Caco-2 (cell line): Measurements from ENCODE around the gene EPOP. TPM values are rescaled to one million over a fixed set of nuclear protein-coding genes. Genes with fewer than 3 reads are reported as not detected.
"Not testable (repeated sequence)": the region's sequence is repeated elsewhere in the genome, so short reads cannot be mapped to it uniquely, and the experiment has no call there.

ENCODE experiments used
- BruUV-seq: library from RNA; stranded (reverse); fragments of 400-500 nt; replicated peaks from 2 replicates; lab custom pipeline; 2021; lab: Mats Ljungman, UMichigan
- CTCF ChIA-PET: fragments of 300-600 bp; sonication (Branson Sonifier 250); formaldehyde crosslinking; loops from one replicate; lab custom pipeline; 2022; ENCODE audit warnings: antibody characterized with exemption; lab: Charles Lee
- POLR2A ChIA-PET: fragments of 300-600 bp; sonication (Branson Sonifier 250); formaldehyde crosslinking; loops from one replicate; lab custom pipeline; 2022; ENCODE audit warnings: antibody characterized with exemption; lab: Charles Lee
- DNase-seq, 2 experiments: peaks; one replicate each; pipeline versions ENCODE4 v3.0.0 to v3.0.0-alpha.2; 2020 to 2022
- H3K27me3 ChIP-seq: replicated peaks from 2 replicates; pipeline ENCODE4 v1.6.0; 2011; ENCODE audit warnings: low read length; ENCODE audit not compliant: control insufficient read depth, insufficient read depth
- H3K36me3 ChIP-seq: 2 replicates; pipeline ENCODE4 v1.5.1; 2011; ENCODE audit warnings: low read length; ENCODE audit not compliant: control insufficient read depth, insufficient read depth
- H3K4me1 ChIP-seq: fragments of 250-450 bp; sonication (Bioruptor Pico); 2 replicates; pipeline ENCODE4 v1.5.1; 2020; ENCODE audit warnings: mild to moderate bottlenecking
- H3K4me3 ChIP-seq: 2 replicates; pipeline ENCODE4 v1.5.1; 2011; ENCODE audit warnings: low read depth, mild to moderate bottlenecking, control low read depth, low read length
- H3K9me3 ChIP-seq: fragments of 250-450 bp; sonication (Bioruptor Pico); 2 replicates; pipeline ENCODE4 v1.5.1; 2020; ENCODE audit warnings: mild to moderate bottlenecking, moderate library complexity
- H3K27ac Mint-ChIP-seq: one replicate; pipeline ENCODE4 v1.8.0; 2022; ENCODE audit warnings: mixed read lengths; ENCODE audit not compliant: unreplicated experiment
- H3K27me3 Mint-ChIP-seq: one replicate; pipeline ENCODE4 v1.8.0; 2022; ENCODE audit warnings: mixed read lengths; ENCODE audit not compliant: insufficient read depth, unreplicated experiment
- H3K36me3 Mint-ChIP-seq: one replicate; pipeline ENCODE4 v1.8.0; 2022; ENCODE audit warnings: mild to moderate bottlenecking, mixed read lengths; ENCODE audit not compliant: insufficient read depth, unreplicated experiment
- H3K4me1 Mint-ChIP-seq: one replicate; pipeline ENCODE4 v1.8.0; 2022; ENCODE audit warnings: low read depth, mixed read lengths; ENCODE audit not compliant: unreplicated experiment
- H3K4me3 Mint-ChIP-seq: one replicate; pipeline ENCODE4 v1.8.0; 2022; ENCODE audit warnings: mild to moderate bottlenecking, moderate library complexity, mixed read lengths; ENCODE audit not compliant: unreplicated experiment
- H3K9me3 Mint-ChIP-seq: one replicate; pipeline ENCODE4 v1.8.0; 2022; ENCODE audit warnings: mixed read lengths; ENCODE audit not compliant: unreplicated experiment
- intact Hi-C: fragments of 100-400 bp; cut with micrococcal nuclease; formaldehyde crosslinking; loops from one replicate; pipeline ENCODE4 v1.10.0; 2022; ENCODE audit not compliant: unreplicated experiment
- microRNA-seq: library from miRNA; unstranded; fragments of <30 nt; microRNA quantifications from one replicate; pipeline ENCODE4 v1.2.0, GENCODE V29; 2022
- total RNA-seq: library from RNA; stranded (reverse); gene quantifications from 2 replicates; pipeline ENCODE4 v1.2.3, GENCODE V29; 2022
- TF ChIP-seq, protein P1 (sequence below), 2 experiments: fragments of 200-600 bp in 1 of 2; IDR thresholded peaks; 1 replicate in 1 of 2; 2 replicates in 1 of 2; pipeline versions ENCODE4 v1.5.1 to v1.8.0; 2011 to 2022; ENCODE audit warnings: antibody characterized with exemption in 1 of 2, control low read depth in 1 of 2, inconsistent platforms in 1 of 2, low read depth in 1 of 2, low read length in 1 of 2, mild to moderate bottlenecking in 1 of 2, moderate library complexity in 1 of 2; ENCODE audit not compliant: insufficient read depth in 1 of 2, severe bottlenecking in 1 of 2, unreplicated experiment in 1 of 2

The EPOP gene
- total RNA-seq, 1 experiment from 2014 or later, result 17.1 TPM

DNA sequence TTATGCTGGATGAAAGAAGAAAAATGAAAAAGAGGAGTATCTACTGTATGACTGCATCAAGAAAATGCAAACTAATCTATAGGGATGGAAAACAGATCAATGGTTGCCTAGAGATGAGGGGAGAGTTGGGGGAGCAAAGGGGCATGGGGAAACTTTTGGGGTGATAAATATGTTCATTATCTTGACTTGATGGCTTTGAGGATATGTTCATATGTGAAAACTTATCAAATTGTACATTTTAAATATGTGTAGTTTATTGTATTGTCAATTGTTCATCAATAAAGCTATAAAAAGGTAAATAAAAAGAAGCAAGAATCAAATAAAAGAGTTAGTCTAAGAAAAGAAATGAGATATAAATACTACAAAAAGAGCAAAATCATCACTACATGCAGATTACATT, 49.3 kb downstream of the EPOP start:
- BruUV-seq, result no TSS peak
- no peak for DNase-seq
- TF ChIP-seq, protein P1, sequence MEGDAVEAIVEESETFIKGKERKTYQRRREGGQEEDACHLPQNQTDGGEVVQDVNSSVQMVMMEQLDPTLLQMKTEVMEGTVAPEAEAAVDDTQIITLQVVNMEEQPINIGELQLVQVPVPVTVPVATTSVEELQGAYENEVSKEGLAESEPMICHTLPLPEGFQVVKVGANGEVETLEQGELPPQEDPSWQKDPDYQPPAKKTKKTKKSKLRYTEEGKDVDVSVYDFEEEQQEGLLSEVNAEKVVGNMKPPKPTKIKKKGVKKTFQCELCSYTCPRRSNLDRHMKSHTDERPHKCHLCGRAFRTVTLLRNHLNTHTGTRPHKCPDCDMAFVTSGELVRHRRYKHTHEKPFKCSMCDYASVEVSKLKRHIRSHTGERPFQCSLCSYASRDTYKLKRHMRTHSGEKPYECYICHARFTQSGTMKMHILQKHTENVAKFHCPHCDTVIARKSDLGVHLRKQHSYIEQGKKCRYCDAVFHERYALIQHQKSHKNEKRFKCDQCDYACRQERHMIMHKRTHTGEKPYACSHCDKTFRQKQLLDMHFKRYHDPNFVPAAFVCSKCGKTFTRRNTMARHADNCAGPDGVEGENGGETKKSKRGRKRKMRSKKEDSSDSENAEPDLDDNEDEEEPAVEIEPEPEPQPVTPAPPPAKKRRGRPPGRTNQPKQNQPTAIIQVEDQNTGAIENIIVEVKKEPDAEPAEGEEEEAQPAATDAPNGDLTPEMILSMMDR (IDR thresholded peaks at IDR 0.05; ENCODE audit: insufficient read depth in 1 of 2, low read depth in 1 of 2, low read length in 1 of 2, severe bottlenecking in 1 of 2, unreplicated experiment in 1 of 2), result no peak
- Histone ChIP-seq H3K9me3 (no peaks in the 10 kb centered on the region), H3K36me3 (no peaks in the 10 kb centered on the region), H3K4me1 (0 out of 2 replicates have a peak, but pooled peaks cover 3% of the 10 kb centered on the region), H3K4me3 (no peak overlapping the region), H3K27me3 (no peaks in the 10 kb centered on the region)
- Mint-ChIP-seq H3K27ac (no peak overlapping the region), H3K9me3 (peaks cover 10% of the 10 kb centered on the region), H3K27me3 (no peaks in the 10 kb centered on the region), H3K4me3 (no peak overlapping the region), H3K36me3 (peaks cover 6% of the 10 kb centered on the region), H3K4me1 (peaks cover 14% of the 10 kb centered on the region)
- CTCF ChIA-PET, result no interaction called here
- intact Hi-C loops, result no loop called here
- POLR2A ChIA-PET, result no interaction called here

DNA sequence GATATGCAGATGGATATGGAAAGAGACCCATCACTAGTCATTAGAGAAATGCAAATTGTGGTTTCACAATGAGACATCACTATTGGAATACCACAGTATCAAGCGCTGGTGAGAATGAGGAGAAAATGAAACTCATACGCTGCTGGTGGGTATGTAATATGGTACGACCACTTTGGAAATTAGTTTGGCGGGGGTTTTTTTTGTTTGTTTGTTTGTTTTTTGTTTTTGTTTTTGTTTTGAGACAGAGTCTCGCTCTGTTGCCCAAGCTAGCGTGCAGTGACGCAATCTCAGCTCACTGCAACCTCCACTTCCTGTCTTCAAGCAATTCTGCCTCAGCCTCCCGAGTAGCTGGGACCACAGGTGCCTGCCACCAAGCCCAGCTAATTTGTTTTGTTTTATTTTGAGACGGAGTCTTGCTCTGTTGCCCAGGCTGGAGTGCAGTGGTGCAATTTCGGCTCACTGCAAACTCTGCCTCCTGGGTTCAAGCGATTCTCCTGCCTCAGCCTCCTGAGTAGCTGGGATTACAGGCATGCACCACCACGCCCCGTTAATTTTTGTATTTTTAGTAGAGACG, 49.9 kb downstream of the EPOP start:
- H3K27ac Mint-ChIP-seq, CTCF ChIA-PET, DNase-seq, H3K27me3 Mint-ChIP-seq, H3K27me3 ChIP-seq, H3K4me3 Mint-ChIP-seq, H3K36me3 Mint-ChIP-seq, intact Hi-C loops, H3K4me3 ChIP-seq, BruUV-seq, H3K9me3 ChIP-seq, H3K4me1 ChIP-seq, H3K36me3 ChIP-seq, POLR2A ChIA-PET, H3K9me3 Mint-ChIP-seq: not testable (repeated sequence)
- H3K4me1 Mint-ChIP-seq, result peaks cover 14% of the 10 kb centered on the region

Small RNAs within 50 kb of the gene (microRNA-seq; reads per million reads assigned to microRNA genes)
- gene MIR4726 (1.9 reads per million, percentile 5 among the genes with 10 or more reads in this experiment), gene MIR4734 (not detected)

Other genes with a start within 250 kb of the EPOP start
- 69.7 and 83.5 TPM in 2 replicates for gene ARHGAP23, start 246.5 kb downstream of the EPOP start, total RNA-seq
- 23.6 and 25.8 TPM in 2 replicates for gene SRCIN1, start 69.0 kb downstream of the EPOP start, total RNA-seq
- gene MLLT6, start 30.3 kb upstream of the EPOP start, total RNA-seq, result 69.7 and 72.5 TPM in 2 replicates
- gene CISD3, start 55.4 kb upstream of the EPOP start, total RNA-seq, result 16.6 and 18.3 TPM in 2 replicates
- gene PCGF2, start 73.4 kb upstream of the EPOP start, total RNA-seq, result 91.3 and 95.1 TPM in 2 replicates
- gene PSMB3, start 77.8 kb upstream of the EPOP start, total RNA-seq, result 427 and 465 TPM in 2 replicates
- 39.6 and 42.3 TPM in 2 replicates for gene PIP4K2B, start 124.6 kb upstream of the EPOP start, total RNA-seq
- 18.2 and 19.1 TPM in 2 replicates for gene CWC25, start 150.4 kb upstream of the EPOP start, total RNA-seq
- 2,216 and 2,327 TPM in 2 replicates for gene RPL23, start 178.8 kb upstream of the EPOP start, total RNA-seq
- gene LASP1, start 195.1 kb upstream of the EPOP start, total RNA-seq, result 137 and 143 TPM in 2 replicates